Left ventricle myocardium inferior (tissue), 1 donor: ENCODE data around the gene CHID1. TPM values are rescaled to one million over a fixed set of nuclear protein-coding genes. Genes with fewer than 3 reads are reported as not detected.

Experiments used
- DNase-seq: peaks from one replicate; pipeline ENCODE4 v3.0.0-alpha.2; 2020
- H3K27ac ChIP-seq: fragments of 200-600 bp; replicated peaks from 2 replicates; pipeline ENCODE4 v1.8.0; 2021
- H3K27me3 ChIP-seq: fragments of 200-600 bp; 2 replicates; pipeline ENCODE4 v1.8.0; 2021; ENCODE audit warnings: low read depth
- H3K36me3 ChIP-seq: fragments of 200-600 bp; 2 replicates; pipeline ENCODE4 v1.8.0; 2021
- H3K4me1 ChIP-seq: fragments of 200-600 bp; 2 replicates; pipeline ENCODE4 v1.8.0; 2021
- H3K4me3 ChIP-seq: fragments of 200-600 bp; 2 replicates; pipeline ENCODE4 v1.8.0; 2021; ENCODE audit warnings: mild to moderate bottlenecking, moderate library complexity
- H3K9me3 ChIP-seq: fragments of 200-600 bp; replicated peaks from 2 replicates; pipeline ENCODE4 v1.8.0; 2021
- CTCF ChIP-seq: fragments of 200-600 bp; IDR thresholded peaks from 2 replicates; pipeline ENCODE4 v1.8.0; 2021; ENCODE audit warnings: antibody characterized with exemption, mild to moderate bottlenecking, borderline replicate concordance
- intact Hi-C: fragments of 100-400 bp; cut with micrococcal nuclease; formaldehyde crosslinking; loops from one replicate; pipeline ENCODE4 v1.11.0; 2022
- total RNA-seq: library from RNA; stranded (reverse); fragmentation: NEBNext Ultra II Directional; extraction: Animal tissue kit (Norgen Biotek cat#: 25700); gene quantifications from one replicate; pipeline ENCODE4 v1.2.1, GENCODE V29; 2021
- donor health status: DM: no; HTN: yes; CAD: no; lungs with severe emphysema.

Gene CHID1
- total RNA-seq, 1 donor from 2014 or later = 54.2 TPM

- H3K27ac ChIP-seq = no peak overlapping the region
- DNase-seq = no peak
- H3K9me3 ChIP-seq = no peaks in the 10 kb centered on the region
- H3K36me3 ChIP-seq = peaks cover 23% of the 10 kb centered on the region
- H3K4me3 ChIP-seq = no peak overlapping the region
- no peaks in the 10 kb centered on the region for H3K27me3 ChIP-seq
- intact Hi-C loops = no loop called here
- TF ChIP-seq CTCF = no peak
- H3K4me1 ChIP-seq = peaks cover 25% of the 10 kb centered on the region
Observed at GRCh38 chr11:955154-956063, 44.8 kb upstream of the CHID1 start.

- Histone ChIP-seq H3K36me3 (peaks cover 14% of the 10 kb centered on the region), H3K27me3 (no peaks in the 10 kb centered on the region), H3K27ac (no peak overlapping the region), H3K4me3 (no peak overlapping the region), H3K4me1 (peaks cover 25% of the 10 kb centered on the region), H3K9me3 (peaks cover 5% of the 10 kb centered on the region)
- no peak for TF ChIP-seq CTCF
- intact Hi-C loops = no loop called here
- DNase-seq = no peak
Observed at GRCh38 chr11:954392-955153, 44.0 kb upstream of the CHID1 start.

GRCh38 chr11:953512-953911 is 42.9 kb upstream of the CHID1 start:
- intact Hi-C loops = no loop called here
- no peak overlapping the region for H3K27ac ChIP-seq
- peaks cover 11% of the 10 kb centered on the region for H3K9me3 ChIP-seq
- no peak overlapping the region for H3K4me3 ChIP-seq
- peaks cover 25% of the 10 kb centered on the region for H3K4me1 ChIP-seq
- H3K36me3 ChIP-seq = peaks cover 16% of the 10 kb centered on the region
- H3K27me3 ChIP-seq = no peaks in the 10 kb centered on the region
- DNase-seq = no peak
- TF ChIP-seq CTCF = no peak

GRCh38 chr11:952406-953385 is 42.1 kb upstream of the CHID1 start:
- H3K27me3 ChIP-seq = no peaks in the 10 kb centered on the region
- peaks cover 25% of the 10 kb centered on the region for H3K4me1 ChIP-seq
- TF ChIP-seq CTCF = no peak
- H3K9me3 ChIP-seq = peaks cover 11% of the 10 kb centered on the region
- intact Hi-C loops = no loop called here
- no peak for DNase-seq
- H3K27ac ChIP-seq = no peak overlapping the region
- H3K36me3 ChIP-seq = peaks cover 13% of the 10 kb centered on the region
- no peak overlapping the region for H3K4me3 ChIP-seq

GRCh38 chr11:951507-951906 is 40.9 kb upstream of the CHID1 start:
- no peak for TF ChIP-seq CTCF
- H3K27me3 ChIP-seq = no peaks in the 10 kb centered on the region
- no peak for DNase-seq
- H3K4me3 ChIP-seq = no peak overlapping the region
- peaks cover 11% of the 10 kb centered on the region for H3K9me3 ChIP-seq
- intact Hi-C loops = no loop called here
- H3K27ac ChIP-seq = no peak overlapping the region
- H3K4me1 ChIP-seq = peaks cover 25% of the 10 kb centered on the region
- H3K36me3 ChIP-seq = peaks cover 13% of the 10 kb centered on the region
